Measurements from ENCODE around the gene C2CD3.

C2CD3 gene

DNA sequence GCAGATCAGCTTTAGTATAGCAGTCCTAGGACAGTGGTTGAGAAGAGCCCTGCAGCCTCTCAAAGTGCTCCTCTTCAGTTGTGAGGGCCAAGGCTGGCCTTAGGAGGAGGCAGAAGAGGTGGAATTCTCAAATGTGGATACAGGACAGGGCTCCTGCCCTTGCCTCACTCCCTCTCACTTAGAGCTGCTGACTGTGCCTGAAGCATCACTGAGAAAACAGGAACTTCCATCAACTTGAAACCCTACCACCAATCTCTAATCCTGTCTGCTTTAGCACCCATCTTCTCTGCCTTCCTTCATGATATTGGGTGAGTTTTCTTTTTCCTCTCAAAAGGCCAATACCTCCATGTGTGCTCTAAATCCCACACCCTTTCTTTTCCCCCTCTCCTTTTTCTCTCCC, 147.5 kb downstream of the C2CD3 start:
- in situ Hi-C loops (cut with HindIII; ENCODE audit: low sequenced_read_pairs), result no loop called here

DNA sequence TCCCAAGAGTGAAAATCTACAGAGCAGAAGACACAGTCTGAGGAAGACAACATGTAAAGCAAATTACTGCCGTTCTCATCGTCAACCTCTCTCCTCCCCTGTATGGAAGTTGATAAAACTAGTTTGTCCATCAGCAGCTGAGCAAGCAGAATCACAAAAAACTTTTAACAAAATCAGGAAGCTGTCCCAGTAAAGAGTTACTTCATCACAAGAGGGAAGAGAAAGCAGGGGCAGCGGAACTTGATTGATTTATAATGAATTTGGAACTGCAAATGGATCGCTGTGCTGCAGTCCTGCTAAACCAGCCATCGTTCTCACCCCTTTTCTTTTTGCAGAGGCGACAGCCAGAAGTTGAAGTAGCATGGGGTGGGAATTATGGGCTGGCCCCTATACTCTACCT, 148.3 kb downstream of the C2CD3 start:
- in situ Hi-C loops (cut with HindIII; ENCODE audit: low sequenced_read_pairs), result no loop called here

DNA sequence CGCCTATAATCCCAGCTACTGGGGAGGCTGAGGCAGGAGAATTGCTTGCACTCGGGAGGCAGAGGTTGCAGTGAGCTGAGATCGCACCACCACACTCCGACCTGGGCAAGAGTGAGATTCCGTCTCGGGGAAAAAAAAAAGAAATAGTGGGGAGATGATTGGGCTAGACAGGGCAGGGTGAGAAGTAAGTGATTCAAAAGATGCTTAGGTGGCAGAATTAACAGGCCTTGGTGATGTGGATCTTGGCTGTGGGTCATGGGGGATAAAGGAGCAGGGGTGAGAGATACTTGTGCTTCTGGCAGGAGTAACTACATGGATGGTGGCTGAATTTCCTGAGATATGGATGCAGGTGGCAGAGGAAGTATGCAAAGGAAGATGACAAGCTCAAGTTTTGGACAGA, 148.8 kb downstream of the C2CD3 start:
- in situ Hi-C loops (cut with HindIII; ENCODE audit: low sequenced_read_pairs), result no loop called here

DNA sequence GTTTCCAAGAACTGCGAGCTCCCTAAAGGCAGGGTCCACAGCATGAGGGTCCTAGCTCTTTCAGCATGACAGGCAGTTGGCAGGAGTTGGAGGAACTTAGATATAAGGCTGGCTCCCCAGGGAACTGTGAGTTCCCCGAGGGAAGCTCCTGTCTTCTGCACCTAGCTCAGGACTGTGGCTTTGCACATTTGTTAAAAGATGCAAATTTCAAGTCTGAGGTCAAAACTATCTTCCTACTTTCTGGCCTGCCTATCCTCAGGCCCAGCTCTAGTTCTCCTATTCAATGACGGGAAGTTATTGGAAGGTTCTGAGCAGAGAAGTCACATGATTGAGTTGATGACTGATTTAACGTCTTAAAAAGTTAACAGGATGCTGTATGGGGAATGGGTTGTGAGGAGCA, 150.3 kb downstream of the C2CD3 start:
- in situ Hi-C loops (cut with HindIII; ENCODE audit: low sequenced_read_pairs), result no loop called here

DNA sequence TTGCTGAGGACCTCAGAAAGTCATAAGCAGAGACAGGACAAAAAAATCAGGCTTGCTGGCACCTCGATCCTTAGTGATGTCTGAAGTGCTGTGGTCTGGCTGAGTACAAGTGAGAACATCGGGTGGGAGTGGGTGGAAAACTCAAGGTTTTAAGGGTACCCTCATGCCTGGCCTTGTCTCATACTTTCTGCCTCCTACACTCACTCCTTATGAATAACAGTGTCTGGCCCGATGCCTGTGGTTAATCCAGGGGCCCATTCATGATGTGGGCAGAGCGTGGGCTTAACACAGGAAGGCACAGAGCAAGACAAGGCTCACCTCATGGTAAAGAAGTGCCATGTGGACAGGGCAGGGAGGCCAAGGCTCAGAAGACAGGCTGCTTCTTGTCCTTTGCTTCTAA, 150.9 kb downstream of the C2CD3 start:
- in situ Hi-C loops (cut with HindIII; ENCODE audit: low sequenced_read_pairs), result no loop called here

DNA sequence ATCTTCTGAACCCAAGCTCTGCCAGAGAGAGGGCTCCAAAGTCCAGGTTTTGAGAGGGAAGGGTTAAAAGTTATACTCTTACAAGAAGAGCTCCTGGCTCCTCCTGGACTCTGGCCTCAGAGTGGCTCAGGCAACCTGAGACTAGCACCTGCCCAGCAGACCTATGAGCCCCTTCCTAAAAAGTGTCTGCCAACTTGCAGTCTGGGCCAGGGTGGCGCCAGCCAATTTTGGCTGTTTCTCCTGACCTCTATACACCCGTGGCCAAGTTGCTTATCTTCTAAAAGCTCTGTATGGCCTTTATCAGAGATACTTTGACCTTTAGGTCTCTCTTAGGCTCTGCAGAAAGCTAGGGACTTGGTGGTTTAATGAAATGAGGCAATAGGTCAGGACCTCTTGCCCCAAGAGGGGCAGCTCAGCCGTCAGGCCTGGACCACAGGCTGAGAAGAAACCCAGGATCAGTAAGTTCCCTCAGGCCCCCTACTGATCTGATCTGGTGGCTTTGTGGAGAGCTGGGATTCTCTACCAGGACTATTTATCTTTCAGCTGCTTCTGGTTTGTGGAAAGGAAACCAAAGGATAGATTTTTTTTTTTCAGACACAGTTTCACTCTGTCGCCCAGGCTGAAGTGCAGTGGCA, 151.6 kb downstream of the C2CD3 start:
- in situ Hi-C loops (cut with HindIII; ENCODE audit: low sequenced_read_pairs), result no loop called here

DNA sequence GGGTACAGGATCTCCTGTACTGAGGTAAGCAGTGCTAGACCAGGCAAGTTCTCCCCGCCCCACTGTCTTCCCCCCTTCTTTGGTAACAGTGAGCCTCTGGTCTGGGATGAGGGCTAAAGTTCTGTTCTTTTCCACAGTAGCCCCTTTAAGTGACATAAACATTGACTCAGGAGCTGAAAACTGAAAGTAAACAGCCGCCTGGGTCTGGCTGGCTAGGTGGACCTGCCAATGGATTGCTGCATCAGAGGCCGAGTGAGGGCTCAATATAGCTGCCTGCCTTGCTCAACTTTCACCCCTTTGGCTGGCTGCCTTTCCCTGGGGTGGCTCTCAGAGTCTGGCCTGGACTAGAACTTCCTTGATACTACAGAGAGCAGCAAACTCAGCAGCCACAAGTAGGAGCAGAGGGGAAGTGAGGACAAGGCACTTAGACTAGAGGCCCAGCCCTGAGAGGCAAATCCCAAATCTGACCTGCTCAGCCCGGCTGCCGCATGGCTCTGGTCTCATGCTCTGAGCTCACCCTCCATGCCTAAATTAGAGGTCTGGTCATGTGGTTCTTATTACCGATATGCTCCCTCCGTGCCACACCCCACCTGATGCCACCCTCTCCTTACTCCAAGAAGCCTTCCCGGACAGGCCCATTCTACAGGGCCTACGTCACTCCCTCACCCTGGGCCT, 152.3 kb downstream of the C2CD3 start:
- in situ Hi-C loops (cut with HindIII; ENCODE audit: low sequenced_read_pairs), result no loop called here

DNA sequence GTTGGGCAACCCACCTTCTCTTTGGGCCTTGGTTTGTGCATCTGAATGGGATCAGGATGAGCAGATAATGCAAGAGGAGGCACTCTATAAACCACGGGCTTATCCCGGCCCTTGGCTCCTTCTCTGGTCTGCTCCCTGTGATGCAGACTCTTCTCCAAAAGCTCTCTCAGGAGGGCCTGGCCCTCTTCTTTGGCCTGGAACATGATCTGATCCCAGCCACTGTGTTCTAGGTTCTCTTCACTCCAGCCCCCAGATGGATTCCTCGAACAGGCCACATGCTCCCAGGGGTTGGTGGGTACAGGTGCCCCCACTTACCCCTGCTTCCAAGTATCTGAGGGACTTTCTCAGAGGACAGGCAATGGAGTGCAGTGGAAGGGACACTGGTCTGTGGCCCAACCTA, 153.2 kb downstream of the C2CD3 start:
- in situ Hi-C loops (cut with HindIII; ENCODE audit: low sequenced_read_pairs), result no loop called here

DNA sequence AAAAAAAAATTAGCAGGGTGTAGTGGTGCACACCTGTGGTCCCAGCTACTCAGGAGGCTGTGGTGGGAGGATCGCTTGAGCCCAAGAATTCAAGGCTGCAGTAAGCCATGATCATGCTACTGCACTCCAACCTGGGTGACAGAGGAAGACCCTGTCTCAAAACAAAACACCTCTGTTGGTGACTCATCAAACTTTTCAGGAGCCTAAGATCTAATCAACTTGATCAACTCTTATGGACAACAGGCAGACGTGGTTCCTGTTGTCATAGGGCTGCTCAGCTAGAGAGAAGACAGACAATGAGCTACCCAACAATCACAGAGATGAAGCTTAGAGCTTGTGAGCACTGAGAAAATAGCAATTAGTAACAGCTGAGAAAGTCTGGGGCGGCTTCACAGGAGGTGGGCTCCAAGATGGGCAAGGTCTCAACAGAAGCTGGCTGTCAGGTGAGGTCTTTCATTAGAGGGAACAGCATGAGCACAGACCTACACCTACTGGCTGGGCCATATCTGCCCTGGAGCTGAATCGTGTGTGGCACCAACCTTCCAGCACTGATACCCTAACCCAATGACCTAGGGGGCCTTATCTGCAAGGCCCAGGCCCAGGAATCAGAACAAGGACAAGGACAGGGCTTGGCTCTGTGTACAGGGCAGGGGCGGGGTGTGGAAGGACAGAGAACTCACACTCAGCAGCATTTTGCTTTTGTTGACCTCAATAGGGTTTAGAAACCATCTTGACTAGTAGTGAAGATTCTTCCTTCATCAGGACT, 154.7 kb downstream of the C2CD3 start:
- in situ Hi-C loops (cut with HindIII; ENCODE audit: low sequenced_read_pairs), result no loop called here

DNA sequence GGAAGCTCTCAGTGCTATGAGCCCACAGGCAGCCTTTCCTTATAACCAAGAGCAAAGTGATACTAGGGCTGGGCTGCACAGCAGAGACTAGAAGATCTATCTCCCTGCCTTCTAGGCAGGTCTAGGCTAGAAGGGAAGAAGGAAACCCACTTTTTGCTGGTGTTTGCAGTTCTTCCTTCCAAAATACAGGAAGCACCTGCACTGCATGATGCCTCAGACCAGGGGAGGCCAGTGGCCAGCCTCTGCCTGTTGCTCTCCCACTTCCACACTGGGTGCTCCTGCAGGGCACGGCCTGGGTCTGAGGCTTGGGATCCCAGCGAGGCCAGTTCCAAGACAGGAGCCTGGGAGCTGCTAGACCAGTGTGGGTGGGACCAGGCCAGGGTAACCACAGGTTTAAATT, 155.9 kb downstream of the C2CD3 start:
- in situ Hi-C loops (cut with HindIII; ENCODE audit: low sequenced_read_pairs), result loop anchor here (5.0 kb wide), 1 partner anchor 57 kb away; no protein-coding TSS in a partner anchor

DNA sequence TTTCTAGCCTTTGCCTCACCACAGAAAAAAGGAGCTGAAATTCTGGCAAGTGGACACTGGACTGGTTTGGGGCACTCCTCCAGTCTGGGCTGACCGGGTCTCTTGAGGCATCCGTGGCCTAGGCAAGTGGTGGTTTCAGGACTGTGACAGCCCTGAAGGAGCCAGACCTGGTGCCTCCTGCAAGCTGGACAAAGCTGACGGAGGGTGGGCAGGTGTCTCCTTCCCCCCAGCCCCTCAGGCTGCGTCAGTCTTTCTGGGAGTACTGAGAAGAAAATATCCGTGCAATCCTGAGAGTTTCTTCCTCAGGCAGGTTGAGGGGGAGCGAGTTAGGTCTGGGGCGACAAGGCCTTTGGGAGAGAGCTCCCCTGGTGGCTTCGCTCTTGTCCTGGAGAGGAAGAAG, 157.7 kb downstream of the C2CD3 start:
- in situ Hi-C loops (cut with HindIII; ENCODE audit: low sequenced_read_pairs), result loop anchor here (5.0 kb wide), 1 partner anchor 59 kb away; no protein-coding TSS in a partner anchor

DNA sequence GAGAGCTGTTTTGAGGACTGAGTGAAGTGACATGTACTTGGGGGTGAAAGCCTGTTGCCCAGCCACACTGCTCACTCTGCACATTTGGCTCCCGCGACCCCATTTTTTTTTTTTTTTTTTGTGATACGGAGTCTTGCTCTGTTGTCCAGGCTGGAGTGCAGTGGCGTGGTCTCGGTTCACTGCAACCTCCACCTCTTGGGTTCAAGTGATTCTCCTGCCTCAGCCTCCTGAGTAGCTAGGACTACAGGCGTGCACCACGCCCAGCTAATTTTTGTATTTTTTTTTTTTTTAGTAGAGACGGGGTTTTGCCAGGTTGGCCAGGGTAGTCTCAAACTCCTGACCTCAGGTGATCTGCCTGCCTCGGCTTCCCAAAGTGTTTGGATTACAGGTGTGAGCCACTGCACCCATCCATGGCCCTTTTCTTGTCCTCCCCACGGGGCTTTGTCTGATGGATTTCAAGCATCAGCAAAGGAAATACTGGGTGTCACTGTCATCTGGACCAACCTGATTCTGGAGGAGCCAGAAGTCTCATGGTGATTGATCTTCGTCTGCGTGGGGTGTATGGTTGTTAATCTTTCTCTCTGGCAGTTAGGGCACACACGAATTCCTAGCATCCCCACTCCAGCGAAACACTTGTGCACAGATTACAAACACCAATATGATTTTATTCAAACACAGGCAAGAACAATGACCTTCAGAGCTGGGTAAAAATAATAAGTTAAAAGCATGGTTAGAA, 158.6 kb downstream of the C2CD3 start:
- in situ Hi-C loops (cut with HindIII; ENCODE audit: low sequenced_read_pairs), result loop anchor here (5.0 kb wide), 1 partner anchor 60 kb away; no protein-coding TSS in a partner anchor

DNA sequence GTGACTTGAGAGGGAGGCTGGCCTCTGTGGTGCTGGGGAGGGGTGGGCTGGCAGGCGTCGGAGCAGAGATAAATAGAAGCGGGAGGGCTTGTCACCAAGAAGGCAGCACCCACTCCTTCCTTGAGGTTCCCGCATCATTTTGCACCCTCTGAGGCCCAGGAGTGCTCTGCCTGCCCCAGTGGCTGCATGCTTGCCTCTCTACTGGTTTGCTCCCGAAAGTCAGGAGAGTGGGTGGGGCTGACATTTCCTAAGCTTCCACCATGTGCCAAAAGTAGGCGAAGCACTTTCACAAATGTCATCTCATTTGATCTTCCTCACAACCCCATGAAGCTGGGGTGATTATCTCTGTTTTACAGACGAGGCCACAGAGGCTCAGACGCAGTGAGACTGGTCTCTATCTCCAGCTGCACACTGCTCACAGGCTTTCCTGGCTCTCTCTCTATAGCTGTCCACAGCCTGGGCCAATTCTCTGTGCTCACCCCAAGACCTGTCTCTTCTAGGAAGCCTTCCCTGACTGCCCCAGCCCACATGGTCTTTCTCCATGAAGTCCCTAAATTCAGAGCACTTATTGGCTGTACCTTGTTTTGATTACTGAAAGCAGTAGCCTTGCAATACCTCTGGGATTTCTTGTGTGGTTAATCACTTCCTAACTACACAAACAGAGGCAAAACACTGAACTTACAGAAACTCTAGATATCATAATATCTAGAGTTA, 159.3 kb downstream of the C2CD3 start:
- in situ Hi-C loops (cut with HindIII; ENCODE audit: low sequenced_read_pairs), result loop anchor here (5.0 kb wide), 1 partner anchor 61 kb away; no protein-coding TSS in a partner anchor

DNA sequence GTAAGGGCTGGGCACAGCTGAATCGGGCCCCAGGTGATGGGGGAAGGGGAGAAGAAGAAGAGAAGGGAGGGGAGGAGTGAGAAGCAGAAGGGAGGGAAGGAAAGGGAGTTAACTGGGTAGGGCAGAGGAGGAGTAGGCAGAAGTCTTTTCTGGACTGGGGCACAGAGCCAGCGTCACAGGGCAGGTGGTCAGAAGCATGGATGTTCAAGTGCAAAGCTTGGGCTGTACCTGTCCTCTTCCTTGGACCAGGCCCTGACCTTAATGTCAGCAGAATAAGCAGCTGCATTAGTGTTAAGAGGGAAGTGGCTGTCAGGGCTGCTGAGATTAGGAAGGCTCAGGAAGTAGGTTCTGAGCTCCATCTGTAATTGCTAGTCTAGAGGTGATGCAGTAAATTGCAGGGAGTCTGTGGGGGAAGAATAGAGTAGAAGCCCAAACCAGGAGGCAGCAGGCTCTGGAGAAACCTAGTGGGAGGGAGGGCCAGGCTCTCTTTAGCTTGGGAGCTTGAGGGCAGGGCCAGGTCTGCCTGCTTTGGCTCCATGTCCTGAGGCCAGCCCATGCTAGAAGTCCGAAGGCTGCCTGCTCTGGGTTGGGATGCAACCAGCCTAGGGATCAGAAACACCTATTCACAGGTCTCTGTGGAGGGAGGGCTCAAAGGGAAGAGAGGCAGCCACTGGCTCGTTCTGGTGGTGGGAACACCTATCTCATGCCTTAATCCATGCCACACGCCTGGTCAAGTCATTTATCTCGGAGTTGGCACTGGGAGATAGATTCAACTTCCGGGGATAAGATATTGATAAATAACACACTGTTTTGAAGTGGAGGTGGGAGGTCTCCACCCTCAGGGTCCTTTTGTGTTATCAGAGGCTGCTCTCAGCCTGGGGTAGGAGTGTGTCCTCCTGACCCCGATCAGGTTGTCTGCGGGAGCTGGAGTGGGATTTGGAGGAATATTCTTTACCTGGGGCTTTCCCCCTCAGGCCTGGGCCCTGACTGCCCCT, 160.2 kb downstream of the C2CD3 start:
- in situ Hi-C loops (cut with HindIII; ENCODE audit: low sequenced_read_pairs), result loop anchor here (5.0 kb wide), 1 partner anchor 62 kb away; no protein-coding TSS in a partner anchor

DNA sequence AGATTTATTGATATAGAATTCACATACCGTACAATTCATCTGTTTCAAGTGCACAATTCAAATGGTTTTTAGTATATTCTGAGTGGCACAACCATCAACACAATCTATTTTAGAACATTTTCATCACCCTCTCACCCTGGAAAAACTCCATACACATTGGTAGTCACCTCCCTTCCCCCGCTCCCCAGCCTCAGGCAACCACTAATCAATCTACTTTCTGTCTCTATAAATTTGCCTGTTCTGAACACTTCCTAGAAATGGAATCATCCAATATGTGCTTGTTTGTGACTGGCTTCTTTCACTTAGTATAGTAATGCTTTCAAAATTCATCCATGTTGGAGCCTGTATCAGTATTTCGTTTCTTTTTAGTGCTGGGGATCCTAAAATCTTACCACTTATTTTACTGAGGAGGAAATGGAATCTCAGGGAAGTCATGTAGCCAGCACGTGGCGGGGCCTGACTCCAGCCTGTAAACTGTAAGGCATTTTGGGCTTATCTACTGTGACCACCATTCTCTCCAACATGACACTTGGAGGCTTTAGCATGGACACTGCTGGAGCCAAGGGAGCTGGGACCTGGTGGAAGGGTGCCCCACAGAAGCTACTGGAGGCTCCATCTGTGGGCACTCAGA, 161.0 kb downstream of the C2CD3 start:
- in situ Hi-C loops (cut with HindIII; ENCODE audit: low sequenced_read_pairs), result loop anchor here (5.0 kb wide), 1 partner anchor 63 kb away; no protein-coding TSS in a partner anchor

DNA sequence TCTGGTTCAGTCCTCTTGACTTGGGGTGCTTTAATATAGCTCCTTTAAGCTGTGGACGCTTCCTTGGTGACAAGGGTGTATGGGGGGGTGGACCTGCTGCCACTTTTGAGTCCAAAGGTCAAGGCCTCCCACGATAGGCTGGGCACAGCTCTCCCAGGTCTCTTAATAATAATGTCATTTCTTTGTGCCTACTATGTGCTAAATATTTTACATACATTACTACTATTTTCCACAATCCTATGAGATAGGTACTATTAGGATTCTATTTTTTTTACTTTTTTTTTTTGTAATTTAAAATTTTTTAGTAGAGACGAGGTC, 161.6 kb downstream of the C2CD3 start:
- in situ Hi-C loops (cut with HindIII; ENCODE audit: low sequenced_read_pairs), result no loop called here

DNA sequence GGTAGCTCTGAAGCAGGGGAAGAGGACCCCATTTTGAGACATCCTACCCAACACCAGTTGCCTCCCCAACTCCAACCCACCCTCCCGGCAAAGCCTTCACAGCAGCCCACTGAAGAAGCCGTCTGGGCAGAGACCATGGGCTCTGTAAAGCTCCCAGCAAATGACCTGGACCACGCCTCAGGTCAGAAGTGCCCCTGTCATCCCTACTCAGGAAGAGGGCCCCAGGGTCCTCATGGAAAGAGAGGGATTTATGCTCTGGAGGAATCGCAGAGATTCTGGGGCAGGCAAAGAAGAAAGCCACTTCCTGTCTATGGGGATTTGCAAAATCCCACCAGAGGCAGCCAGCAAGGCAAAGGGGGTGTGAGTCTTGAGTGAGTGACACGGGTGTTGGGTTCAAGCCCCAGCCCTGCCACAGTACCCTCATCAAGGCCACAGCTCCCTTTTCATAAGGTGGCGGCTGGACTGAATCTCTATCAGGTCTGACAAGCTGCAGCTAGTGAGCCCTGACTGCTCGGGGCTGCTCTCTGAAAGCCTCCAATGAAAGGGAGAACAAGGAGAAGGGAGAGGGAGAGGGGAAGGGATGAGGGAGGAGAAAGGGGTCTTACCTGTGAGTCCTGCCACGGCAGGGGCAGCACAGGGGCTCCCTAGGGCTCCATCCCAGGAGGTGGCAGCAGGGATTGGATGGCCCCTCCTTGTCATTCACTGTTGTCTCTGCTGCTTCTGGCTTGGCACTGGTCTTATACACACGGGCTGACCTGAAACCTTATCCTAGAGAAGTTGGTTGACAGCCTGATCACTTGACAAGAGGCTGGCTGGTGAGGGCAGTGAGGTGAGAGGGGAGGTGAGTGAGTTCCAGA, 162.2 kb downstream of the C2CD3 start, which contains the start of gene UCP3:
Gene UCP3 (minus strand): TSS at position 713 of the 857 bp plus-strand sequence. CDS start 2,043 bp downstream, outside the sequence.
- in situ Hi-C loops (cut with HindIII; ENCODE audit: low sequenced_read_pairs), result no loop called here
